Measurements from ENCODE around the gene SSH2.

The SSH2 gene

DNA sequence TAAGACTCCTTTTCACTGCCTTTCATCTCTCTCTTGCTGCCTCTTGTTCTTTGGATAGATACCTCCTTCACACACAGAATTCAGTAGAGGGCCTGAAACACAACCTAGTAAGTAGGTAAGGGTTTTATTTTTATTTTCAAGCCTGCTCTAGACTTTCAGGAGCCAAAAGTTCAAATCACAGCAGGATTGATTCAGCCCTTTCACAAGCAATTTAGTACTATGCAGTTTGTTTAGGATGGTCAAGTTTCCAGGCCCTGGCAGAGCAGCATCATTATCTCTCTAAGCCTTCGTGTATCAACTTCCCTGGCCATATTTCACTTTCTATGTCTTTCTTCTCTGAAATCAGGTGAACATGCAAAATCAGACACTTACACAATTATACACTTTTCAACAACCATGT lies 158.5 kb downstream of the SSH2 start:
- Histone ChIP-seq H3K27me3 (ENCODE audit: insufficient read depth, low read length) (no peaks in the 10 kb centered on the region), H3K9me3 (ENCODE audit: low read length) (no peaks in the 10 kb centered on the region), H2AFZ (ENCODE audit: low read depth, low read length) (no peak overlapping the region), H3K4me1 (ENCODE audit: insufficient read depth, low read length) (no peaks in the 10 kb centered on the region), H3K36me3 (ENCODE audit: insufficient read depth, low read length) (no peaks in the 10 kb centered on the region), H3K4me3 (ENCODE audit: low read length) (no peak overlapping the region)

DNA sequence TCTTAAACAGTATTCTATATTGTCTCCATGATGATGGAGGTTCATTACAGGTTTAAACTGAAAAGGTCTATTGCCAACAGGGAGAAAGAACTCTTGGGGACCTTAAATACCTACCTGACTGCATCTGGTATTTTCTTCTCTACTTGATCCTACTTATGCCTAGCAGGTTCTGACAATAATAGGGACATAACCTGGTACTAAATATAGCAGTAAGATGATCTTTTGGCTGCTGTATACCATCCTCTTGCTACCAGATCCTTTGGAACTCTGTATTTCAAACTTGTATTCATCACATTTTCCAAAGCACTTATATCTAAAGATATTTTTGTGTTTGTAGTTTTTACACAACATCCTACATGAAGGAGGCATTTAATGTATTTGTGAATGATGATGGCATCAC lies 160.8 kb downstream of the SSH2 start:
- Histone ChIP-seq H3K9me3 (ENCODE audit: low read length) (no peaks in the 10 kb centered on the region), H3K36me3 (ENCODE audit: insufficient read depth, low read length) (no peaks in the 10 kb centered on the region)

DNA sequence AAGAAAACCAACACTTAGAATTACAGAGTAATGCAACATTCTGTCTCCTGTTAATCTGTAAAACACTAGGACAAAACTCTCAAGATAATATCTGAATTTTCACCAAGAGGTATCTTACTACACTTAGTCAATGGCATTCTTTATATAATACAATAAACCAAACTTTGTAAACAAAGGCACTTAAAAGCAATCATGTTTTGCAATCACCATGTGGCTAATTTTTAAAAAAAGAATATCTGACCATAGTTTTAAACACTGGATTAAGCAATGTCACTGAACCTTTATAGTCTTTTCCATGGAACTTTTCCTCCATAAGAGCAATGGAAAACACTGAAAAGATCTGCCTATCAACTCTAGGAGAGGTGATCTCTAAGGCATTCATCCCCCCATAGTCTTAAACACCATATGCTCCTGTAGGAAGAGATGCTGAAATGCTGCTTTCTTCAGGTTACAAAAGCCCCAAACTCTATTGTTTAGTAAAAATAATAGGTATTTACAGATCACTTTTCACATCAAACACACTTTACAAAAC lies 163.2 kb downstream of the SSH2 start:
- peaks cover 10% of the 10 kb centered on the region for H3K4me1 ChIP-seq (ENCODE audit: insufficient read depth, low read length)
- no peak overlapping the region for H2AFZ ChIP-seq (ENCODE audit: low read depth, low read length)
- H3K9me3 ChIP-seq (ENCODE audit: low read length): no peaks in the 10 kb centered on the region
- no peak overlapping the region for H3K4me3 ChIP-seq (ENCODE audit: low read length)
- no peaks in the 10 kb centered on the region for H3K27me3 ChIP-seq (ENCODE audit: insufficient read depth, low read length)
- H3K36me3 ChIP-seq (ENCODE audit: insufficient read depth, low read length): no peaks in the 10 kb centered on the region

More for the DNA sequence above, 160.8 kb downstream of the SSH2 start:
- Histone ChIP-seq H3K4me3 (ENCODE audit: low read length) (no peak overlapping the region), H3K4me1 (ENCODE audit: insufficient read depth, low read length) (peaks cover 5% of the 10 kb centered on the region), H2AFZ (ENCODE audit: low read depth, low read length) (no peak overlapping the region), H3K27me3 (ENCODE audit: insufficient read depth, low read length) (no peaks in the 10 kb centered on the region)

DNA sequence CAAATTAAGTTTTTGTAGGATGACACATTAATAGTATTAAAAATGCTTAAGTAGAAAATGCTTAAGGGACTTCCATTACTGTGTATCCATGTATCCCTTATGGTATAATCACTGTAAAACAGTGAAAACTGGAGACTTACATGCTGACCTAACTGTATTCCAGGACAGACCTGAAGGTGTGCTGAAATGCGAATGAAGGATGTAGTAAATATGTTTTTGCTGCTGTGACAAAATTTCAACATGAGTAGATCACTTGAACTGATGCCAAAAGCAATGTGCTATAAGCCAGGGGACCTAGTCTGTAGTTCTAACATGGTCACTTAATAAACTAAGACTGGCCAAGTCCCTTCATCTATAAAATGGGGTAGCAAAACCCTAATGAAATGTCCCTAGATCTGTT lies 165.3 kb downstream of the SSH2 start:
- H3K9me3 ChIP-seq (ENCODE audit: low read length): no peaks in the 10 kb centered on the region
- no peak overlapping the region for H2AFZ ChIP-seq (ENCODE audit: low read depth, low read length)
- H3K27me3 ChIP-seq (ENCODE audit: insufficient read depth, low read length): no peaks in the 10 kb centered on the region
- no peak overlapping the region for H3K4me3 ChIP-seq (ENCODE audit: low read length)
- no peaks in the 10 kb centered on the region for H3K36me3 ChIP-seq (ENCODE audit: insufficient read depth, low read length)
- H3K4me1 ChIP-seq (ENCODE audit: insufficient read depth, low read length): peaks cover 16% of the 10 kb centered on the region

DNA sequence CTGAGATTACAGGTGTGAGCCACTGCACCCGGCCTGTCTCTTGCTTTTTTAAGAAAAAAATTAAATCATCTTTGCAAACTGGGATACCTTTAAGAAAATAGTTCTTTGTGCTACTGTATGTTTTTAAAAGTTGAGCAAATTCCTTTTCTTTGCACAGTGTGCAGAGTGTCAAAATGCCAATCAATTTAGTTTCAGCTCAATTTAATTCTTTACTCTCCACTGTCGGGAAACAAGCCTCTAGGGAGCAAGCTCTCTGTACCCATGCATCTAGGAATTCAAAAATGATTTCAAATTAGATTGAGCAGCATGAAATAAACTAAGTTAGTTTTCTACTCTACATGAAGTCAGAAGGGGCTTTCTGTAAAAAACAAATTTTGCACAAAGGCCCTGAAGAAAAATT lies 165.8 kb downstream of the SSH2 start:
- Histone ChIP-seq H3K4me3 (ENCODE audit: low read length) (no peak overlapping the region), H2AFZ (ENCODE audit: low read depth, low read length) (no peak overlapping the region), H3K9me3 (ENCODE audit: low read length) (no peaks in the 10 kb centered on the region), H3K27me3 (ENCODE audit: insufficient read depth, low read length) (no peaks in the 10 kb centered on the region), H3K4me1 (ENCODE audit: insufficient read depth, low read length) (peaks cover 17% of the 10 kb centered on the region), H3K36me3 (ENCODE audit: insufficient read depth, low read length) (no peaks in the 10 kb centered on the region)

DNA sequence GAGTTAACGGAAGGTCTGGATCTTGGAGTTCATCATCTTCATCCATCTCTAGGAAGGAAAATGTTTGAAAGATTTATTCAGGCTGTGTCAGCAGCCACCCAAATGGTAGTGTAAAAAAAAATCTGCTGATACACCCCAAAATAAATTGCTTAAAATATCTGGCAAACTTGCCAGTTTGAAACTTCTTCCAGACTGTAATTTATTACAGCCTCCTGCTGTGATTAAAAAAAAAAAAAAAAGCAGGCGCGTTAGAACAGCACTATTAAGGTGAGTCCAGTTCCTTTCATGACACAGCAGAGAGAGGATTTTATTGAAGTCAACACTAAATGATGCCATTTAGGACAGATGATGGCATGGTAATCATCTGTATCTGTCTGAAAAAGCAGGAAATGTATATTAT lies 166.8 kb downstream of the SSH2 start:
- H3K9me3 ChIP-seq (ENCODE audit: low read length): no peaks in the 10 kb centered on the region
- H3K27me3 ChIP-seq (ENCODE audit: insufficient read depth, low read length): no peaks in the 10 kb centered on the region
- H3K4me3 ChIP-seq (ENCODE audit: low read length): no peak overlapping the region
- H3K4me1 ChIP-seq (ENCODE audit: insufficient read depth, low read length): peaks cover 17% of the 10 kb centered on the region
- no peaks in the 10 kb centered on the region for H3K36me3 ChIP-seq (ENCODE audit: insufficient read depth, low read length)
- no peak overlapping the region for H2AFZ ChIP-seq (ENCODE audit: low read depth, low read length)

DNA sequence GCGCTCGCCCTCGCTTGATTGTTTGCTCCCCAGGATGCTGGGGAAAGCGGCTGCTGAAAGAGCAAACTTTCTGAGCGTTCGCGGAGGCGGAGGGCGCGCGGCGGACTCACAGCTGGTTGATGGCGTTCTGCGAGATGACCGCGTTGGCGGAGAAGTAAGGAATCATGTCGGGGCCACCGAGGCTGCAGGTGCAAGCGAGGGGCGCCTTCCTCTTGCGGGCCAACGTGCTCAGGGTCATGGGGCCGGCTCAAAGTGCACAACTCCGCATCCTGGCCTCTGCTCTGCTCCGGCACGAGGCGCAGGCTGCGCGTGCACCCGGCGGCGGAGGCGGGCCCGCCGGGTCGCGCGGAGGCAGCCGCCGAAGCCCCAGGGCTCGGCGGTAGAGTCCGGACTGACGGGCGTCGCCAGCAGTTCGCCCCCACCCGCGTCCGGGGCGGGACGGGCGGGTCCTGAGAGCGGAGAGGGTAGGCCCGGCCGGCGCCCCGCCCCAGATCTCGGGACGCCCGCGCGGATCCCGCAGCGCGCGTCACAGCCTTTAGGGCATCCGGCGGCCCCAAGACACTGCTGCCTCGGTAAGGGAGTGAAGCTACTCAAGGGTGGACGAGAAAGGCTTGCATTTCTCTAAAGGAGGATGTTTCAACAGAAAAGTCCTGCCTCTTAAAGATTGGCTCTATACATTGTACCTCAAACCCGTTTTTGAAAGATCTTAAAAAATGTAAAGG lies 168.8 kb downstream of the SSH2 start:
- peaks cover 17% of the 10 kb centered on the region for H3K4me1 ChIP-seq (ENCODE audit: insufficient read depth, low read length)

DNA sequence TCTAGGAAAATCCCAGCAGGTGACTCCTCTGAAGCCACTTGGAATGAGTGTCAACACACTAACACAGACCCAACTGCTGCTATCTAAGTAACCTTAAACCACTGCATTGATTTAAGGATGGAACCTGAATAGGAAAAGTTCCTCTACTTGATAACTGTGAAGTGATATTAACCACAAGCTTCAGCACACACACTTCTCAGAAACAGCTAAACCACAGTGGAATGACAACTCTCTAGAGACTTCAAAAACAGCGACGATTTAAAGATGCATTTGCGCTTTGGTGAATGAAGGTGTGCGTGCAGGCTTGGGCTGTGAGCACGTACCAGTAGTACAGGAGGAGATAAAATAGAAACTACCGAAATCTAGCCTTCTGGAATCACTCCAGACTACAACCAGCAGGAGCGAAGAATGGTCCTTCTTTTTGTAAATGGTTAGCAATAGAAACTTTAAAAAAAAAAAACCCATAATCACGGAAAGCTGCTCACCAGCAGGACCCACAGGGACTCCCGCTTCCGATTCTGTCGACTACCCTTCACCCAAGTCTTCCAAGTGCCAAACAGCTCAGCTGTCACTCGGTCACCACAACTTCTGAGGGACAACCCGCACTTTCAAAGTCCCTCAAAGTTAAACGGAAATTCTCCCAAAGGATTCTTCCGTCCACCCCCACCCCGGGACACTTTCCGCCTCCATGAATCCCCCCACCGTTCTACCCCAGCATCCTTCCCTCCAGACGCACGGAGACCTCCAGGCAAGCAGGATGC lies 169.6 kb downstream of the SSH2 start:
- Histone ChIP-seq H2AFZ (ENCODE audit: low read depth, low read length) (peak overlapping the region; percentile 73), H3K36me3 (ENCODE audit: insufficient read depth, low read length) (no peaks in the 10 kb centered on the region), H3K27me3 (ENCODE audit: insufficient read depth, low read length) (no peaks in the 10 kb centered on the region), H3K9me3 (ENCODE audit: low read length) (no peaks in the 10 kb centered on the region), H3K4me3 (ENCODE audit: low read length) (peak overlapping the region; percentile 77), H3K4me1 (ENCODE audit: insufficient read depth, low read length) (peaks cover 17% of the 10 kb centered on the region)

More for the DNA sequence above, 168.8 kb downstream of the SSH2 start:
- Histone ChIP-seq H3K27me3 (ENCODE audit: insufficient read depth, low read length) (no peaks in the 10 kb centered on the region), H3K36me3 (ENCODE audit: insufficient read depth, low read length) (no peaks in the 10 kb centered on the region), H2AFZ (ENCODE audit: low read depth, low read length) (peak overlapping the region; percentile 73), H3K4me3 (ENCODE audit: low read length) (peak overlapping the region; percentile 77), H3K9me3 (ENCODE audit: low read length) (no peaks in the 10 kb centered on the region)

DNA sequence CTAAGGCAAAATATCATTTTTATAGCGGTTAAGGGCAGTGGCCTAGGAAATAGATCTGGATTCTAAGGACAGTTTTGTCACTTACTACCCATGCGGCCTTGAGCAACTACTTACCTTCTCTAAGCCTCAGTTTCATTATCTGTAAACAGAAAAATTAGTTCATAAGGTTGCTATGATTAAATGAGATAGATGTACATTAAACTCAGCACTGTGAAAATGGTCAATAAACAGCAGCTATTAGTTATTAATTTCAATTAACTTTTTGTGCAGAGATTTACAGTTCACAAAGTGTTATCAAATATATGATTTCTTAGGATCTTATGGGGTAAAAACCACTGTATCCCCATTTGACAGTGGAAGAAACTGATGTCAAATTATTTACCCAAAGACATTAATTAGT lies 171.8 kb downstream of the SSH2 start:
- H3K4me3 ChIP-seq (ENCODE audit: low read length): no peak overlapping the region
- no peak overlapping the region for H2AFZ ChIP-seq (ENCODE audit: low read depth, low read length)
- no peaks in the 10 kb centered on the region for H3K36me3 ChIP-seq (ENCODE audit: insufficient read depth, low read length)
- no peaks in the 10 kb centered on the region for H3K27me3 ChIP-seq (ENCODE audit: insufficient read depth, low read length)
- H3K9me3 ChIP-seq (ENCODE audit: low read length): no peaks in the 10 kb centered on the region
- H3K4me1 ChIP-seq (ENCODE audit: insufficient read depth, low read length): peaks cover 7% of the 10 kb centered on the region

DNA sequence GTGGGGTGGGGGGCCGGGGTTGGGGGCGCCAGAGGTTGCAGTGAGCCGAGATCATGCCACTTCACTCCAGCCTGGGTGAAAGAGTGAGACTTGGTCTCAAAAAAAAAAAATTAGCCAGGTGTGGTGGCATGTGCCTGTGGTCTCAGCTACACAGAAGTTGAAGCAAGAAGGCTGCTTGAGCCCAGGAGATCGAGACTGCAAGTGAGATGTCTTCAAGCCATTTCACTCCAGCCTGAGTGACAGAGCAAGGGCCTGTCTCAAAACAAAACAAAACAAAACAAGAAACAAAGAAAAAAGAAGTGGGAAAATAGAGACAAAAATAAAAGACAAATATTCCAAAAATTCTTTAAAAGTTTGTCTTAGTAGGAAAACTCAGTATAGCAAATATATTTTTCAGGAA lies 172.2 kb downstream of the SSH2 start:
- Histone ChIP-seq H3K9me3 (ENCODE audit: low read length) (no peaks in the 10 kb centered on the region), H3K27me3 (ENCODE audit: insufficient read depth, low read length) (no peaks in the 10 kb centered on the region), H2AFZ (ENCODE audit: low read depth, low read length) (no peak overlapping the region), H3K4me1 (ENCODE audit: insufficient read depth, low read length) (peaks cover 7% of the 10 kb centered on the region), H3K4me3 (ENCODE audit: low read length) (no peak overlapping the region), H3K36me3 (ENCODE audit: insufficient read depth, low read length) (no peaks in the 10 kb centered on the region)

DNA sequence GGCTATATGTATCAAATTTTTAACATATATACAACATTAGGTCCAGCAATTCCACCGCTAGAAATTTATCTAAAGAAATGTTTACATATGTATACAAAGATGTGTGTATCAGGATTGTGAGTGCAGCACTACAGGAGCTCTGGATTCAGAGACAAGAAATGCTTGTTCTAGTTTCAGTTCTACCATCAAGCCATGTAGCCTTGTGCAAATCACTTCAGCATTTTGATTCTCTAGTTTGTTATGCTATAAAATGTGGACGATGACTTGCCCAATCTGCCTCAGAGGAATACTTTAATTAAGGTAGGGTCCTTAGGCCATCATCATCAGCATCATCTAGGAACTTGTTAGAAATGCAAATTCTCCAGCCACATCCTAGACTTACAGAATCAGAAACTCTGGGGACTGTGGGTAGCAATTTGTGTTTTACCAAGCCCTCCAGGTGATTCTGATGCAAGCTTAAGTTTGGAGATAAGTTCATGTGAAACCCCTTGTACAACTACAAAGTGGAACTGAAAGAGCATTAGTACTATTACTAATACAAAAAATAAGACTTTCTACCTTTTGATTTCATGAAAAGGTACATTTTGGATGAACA lies 176.1 kb downstream of the SSH2 start:
- Histone ChIP-seq H3K36me3 (ENCODE audit: insufficient read depth, low read length) (no peaks in the 10 kb centered on the region), H3K9me3 (ENCODE audit: low read length) (no peaks in the 10 kb centered on the region), H2AFZ (ENCODE audit: low read depth, low read length) (no peak overlapping the region), H3K27me3 (ENCODE audit: insufficient read depth, low read length) (no peaks in the 10 kb centered on the region), H3K4me3 (ENCODE audit: low read length) (no peak overlapping the region), H3K4me1 (ENCODE audit: insufficient read depth, low read length) (no peaks in the 10 kb centered on the region)

DNA sequence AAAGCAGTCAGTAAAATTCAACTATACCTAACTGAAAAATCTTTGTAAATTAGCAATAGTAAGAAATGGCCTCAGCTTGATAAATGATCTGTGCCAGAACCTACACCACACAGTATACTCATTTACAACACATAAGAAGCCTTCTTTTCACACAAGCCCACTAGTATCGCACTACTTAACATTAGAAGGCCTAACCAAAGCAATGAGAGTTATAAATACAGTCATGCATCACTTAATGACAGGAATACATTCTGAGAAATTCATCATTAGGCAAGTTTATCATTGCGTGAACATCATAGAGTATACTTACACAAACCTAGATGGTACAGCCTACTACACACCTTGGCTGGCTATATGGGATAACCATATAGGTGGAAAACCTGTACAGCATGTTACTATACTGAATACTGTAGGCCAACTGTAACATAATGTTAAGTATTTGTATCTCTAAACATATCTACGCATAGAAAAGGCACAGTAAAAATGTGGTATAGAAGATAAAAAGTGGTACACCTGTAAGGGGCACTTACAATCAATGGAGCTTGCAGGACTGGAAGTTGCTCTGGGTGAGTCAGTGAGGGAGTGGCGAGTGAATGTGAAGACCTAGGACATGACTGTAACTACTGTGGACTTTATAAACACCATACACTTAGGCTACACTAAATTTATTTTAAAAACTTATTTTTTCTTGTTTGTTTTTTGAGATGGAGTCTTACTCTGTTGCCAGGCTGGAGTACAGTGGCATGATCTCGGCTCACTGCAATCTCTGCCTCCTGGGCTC lies 180.8 kb downstream of the SSH2 start:
- Histone ChIP-seq H3K4me3 (ENCODE audit: low read length) (no peak overlapping the region), H3K9me3 (ENCODE audit: low read length) (no peaks in the 10 kb centered on the region), H3K27me3 (ENCODE audit: insufficient read depth, low read length) (no peaks in the 10 kb centered on the region), H2AFZ (ENCODE audit: low read depth, low read length) (no peak overlapping the region), H3K36me3 (ENCODE audit: insufficient read depth, low read length) (no peaks in the 10 kb centered on the region), H3K4me1 (ENCODE audit: insufficient read depth, low read length) (peaks cover 5% of the 10 kb centered on the region)
